Hepatocyte (in vitro differentiated cells): ENCODE measurements around the gene CCDC192.
"Not testable (repeated sequence)": the region's sequence is repeated elsewhere in the genome, so short reads cannot be mapped to it uniquely, and the experiment has no call there.

Experiments
- EZH2phosphoT487 ChIP-seq: fragments of 200-600 bp; sonication (generic); IDR thresholded peaks from one replicate; pipeline ENCODE4 v1.6.1; 2018; ENCODE audit warnings: antibody characterized with exemption, mild to moderate bottlenecking, low read depth, moderate library complexity; ENCODE audit not compliant: unreplicated experiment, severe bottlenecking
- TF ChIP-seq, protein P1 (sequence below): fragments of 200-600 bp; sonication (generic); IDR thresholded peaks from 2 replicates; pipeline ENCODE4 v1.5.1; 2016; ENCODE audit warnings: antibody characterized with exemption, mild to moderate bottlenecking; ENCODE audit not compliant: poor library complexity

DNA sequence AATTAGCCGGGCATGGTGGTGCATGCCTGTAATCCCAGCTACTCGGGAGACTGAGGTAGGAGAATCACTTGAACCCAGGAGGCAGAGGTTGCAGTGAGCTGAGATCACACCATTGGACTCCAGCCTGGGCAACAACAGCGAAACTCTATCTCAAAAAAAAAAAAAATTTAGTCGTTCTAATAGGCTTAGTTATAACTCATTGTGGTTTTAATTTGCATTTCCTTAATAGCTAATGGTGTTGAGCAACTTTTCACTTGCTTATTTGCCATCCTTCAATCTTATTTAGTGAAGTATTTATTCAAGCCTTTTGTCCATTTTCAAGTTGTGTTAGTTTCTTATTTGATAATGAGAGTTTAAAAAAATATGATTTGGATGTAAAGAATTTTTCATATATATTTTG lies 9.9 kb downstream of the CCDC192 start:
- TF ChIP-seq, protein P1, sequence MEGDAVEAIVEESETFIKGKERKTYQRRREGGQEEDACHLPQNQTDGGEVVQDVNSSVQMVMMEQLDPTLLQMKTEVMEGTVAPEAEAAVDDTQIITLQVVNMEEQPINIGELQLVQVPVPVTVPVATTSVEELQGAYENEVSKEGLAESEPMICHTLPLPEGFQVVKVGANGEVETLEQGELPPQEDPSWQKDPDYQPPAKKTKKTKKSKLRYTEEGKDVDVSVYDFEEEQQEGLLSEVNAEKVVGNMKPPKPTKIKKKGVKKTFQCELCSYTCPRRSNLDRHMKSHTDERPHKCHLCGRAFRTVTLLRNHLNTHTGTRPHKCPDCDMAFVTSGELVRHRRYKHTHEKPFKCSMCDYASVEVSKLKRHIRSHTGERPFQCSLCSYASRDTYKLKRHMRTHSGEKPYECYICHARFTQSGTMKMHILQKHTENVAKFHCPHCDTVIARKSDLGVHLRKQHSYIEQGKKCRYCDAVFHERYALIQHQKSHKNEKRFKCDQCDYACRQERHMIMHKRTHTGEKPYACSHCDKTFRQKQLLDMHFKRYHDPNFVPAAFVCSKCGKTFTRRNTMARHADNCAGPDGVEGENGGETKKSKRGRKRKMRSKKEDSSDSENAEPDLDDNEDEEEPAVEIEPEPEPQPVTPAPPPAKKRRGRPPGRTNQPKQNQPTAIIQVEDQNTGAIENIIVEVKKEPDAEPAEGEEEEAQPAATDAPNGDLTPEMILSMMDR, result not testable (repeated sequence)
- not testable (repeated sequence) for TF ChIP-seq EZH2phosphoT487
